HepG2 (cell line): ENCODE measurements around the gene HYAL2. TPM values are rescaled to one million over a fixed set of nuclear protein-coding genes. Genes with fewer than 3 reads are reported as not detected.

Experiments
- ATF5 ChIP-seq: sonication (generic); formaldehyde crosslinking; IDR thresholded peaks from 2 replicates; pipeline ENCODE4 v1.4.0; 2020; ENCODE audit warnings: mild to moderate bottlenecking, low read depth, missing genetic modification reagents
- BHLHE40 ChIP-seq: IDR thresholded peaks from 2 replicates; pipeline ENCODE4 v1.6.1; 2011; ENCODE audit warnings: low read length, improper control_type of control experiment
- BRD4 ChIP-seq: sonication (generic); formaldehyde crosslinking; IDR thresholded peaks from 2 replicates; pipeline ENCODE4 v1.4.0; 2020; ENCODE audit warnings: missing genetic modification reagents
- DNMT1 ChIP-seq: sonication (generic); formaldehyde crosslinking; IDR thresholded peaks from 2 replicates; pipeline ENCODE4 v1.5.1; 2020; ENCODE audit warnings: mild to moderate bottlenecking, missing genetic modification reagents
- GLI4 ChIP-seq: sonication (generic); formaldehyde crosslinking; IDR thresholded peaks from 2 replicates; pipeline ENCODE4 v1.5.1; 2020; ENCODE audit warnings: missing genetic modification reagents, mild to moderate bottlenecking, moderate library complexity, borderline replicate concordance
- HIC2 ChIP-seq: sonication (generic); formaldehyde crosslinking; IDR thresholded peaks from 2 replicates; pipeline ENCODE4 v1.9.0; 2022; ENCODE audit warnings: low read depth, missing genetic modification reagents
- SALL1 ChIP-seq: sonication (generic); formaldehyde crosslinking; IDR thresholded peaks from 2 replicates; pipeline ENCODE4 v1.8.0; 2022; ENCODE audit warnings: mild to moderate bottlenecking, missing genetic modification reagents
- ZBTB33 ChIP-seq: sonication (generic); formaldehyde crosslinking; IDR thresholded peaks from 2 replicates; pipeline ENCODE4 v1.4.0; 2020; ENCODE audit warnings: missing genetic modification reagents
- ZKSCAN8 ChIP-seq: IDR thresholded peaks from 2 replicates; pipeline ENCODE4 v1.6.1; 2016; ENCODE audit warnings: borderline replicate concordance, missing genetic modification reagents, missing compliant biosample characterization
- ZNF317 ChIP-seq: sonication (generic); formaldehyde crosslinking; IDR thresholded peaks from 2 replicates; pipeline ENCODE4 v1.5.0; 2020; ENCODE audit warnings: mild to moderate bottlenecking, missing genetic modification reagents
- ZNF646 ChIP-seq: sonication (generic); formaldehyde crosslinking; IDR thresholded peaks from 2 replicates; pipeline ENCODE4 v1.9.0; 2021; ENCODE audit warnings: mild to moderate bottlenecking, missing genetic modification reagents
- ZXDC ChIP-seq: sonication (generic); formaldehyde crosslinking; IDR thresholded peaks from 2 replicates; pipeline ENCODE4 v1.5.0; 2020; ENCODE audit warnings: mild to moderate bottlenecking, missing genetic modification reagents
- polyA plus RNA-seq, 8 experiments: library from polyadenylated mRNA; depleted of rRNA in 3 of 8; stranded (reverse) in 7 of 8; unstranded in 1 of 8; fragments of >200 nt; fragmentation: Illumina TruSeq in 4 of 8; extraction: Trizol in 4 of 8; gene quantifications; 2 replicates each; pipeline versions ENCODE4 v1.2.1 to v1.2.3, GENCODE V29; 2011 to 2016; ENCODE audit warnings: low read depth in 4 of 8, missing spikeins in 1 of 8, mixed read lengths in 1 of 8; ENCODE audit not compliant: insufficient read depth in 1 of 8
- total RNA-seq, 5 experiments: library from RNA; depleted of rRNA; stranded (reverse); fragments of >200 nt; fragmentation: Illumina TruSeq; extraction: Trizol; gene quantifications; 2 replicates each; pipeline ENCODE4 v1.2.3, GENCODE V29; 2016; ENCODE audit warnings: low read depth in 1 of 5

The HYAL2 gene
- total and polyA plus RNA-seq, 2 of the 13 experiments (the other 11 are each of a cell fraction or from before 2014, with no cell fraction given), result 76.2 to 102 TPM

- no peak for TF ChIP-seq DNMT1 (CRISPR knock-in tag)
- peak; percentile 54; the same call in 1 of the 2 replicates for TF ChIP-seq BRD4 (CRISPR knock-in tag)
- TF ChIP-seq SALL1 (CRISPR knock-in tag), result peak; percentile 66
- peak; percentile 54; the same call in 1 of the 2 replicates for TF ChIP-seq HIC2
- no peak for TF ChIP-seq ZNF646 (CRISPR knock-in tag)
- 0 out of 2 replicates have a peak, but pooled peaks have one; percentile 62 for TF ChIP-seq GLI4
- TF ChIP-seq BHLHE40, result 0 out of 2 replicates have a peak, but pooled peaks have one; percentile 22
- no peak for TF ChIP-seq ZKSCAN8 (CRISPR knock-in tag)
- no peak; the same call in none of the 2 replicates for TF ChIP-seq ZXDC
- no peak for TF ChIP-seq ATF5
- TF ChIP-seq ZBTB33 (CRISPR knock-in tag), result 0 out of 2 replicates have a peak, but pooled peaks have one; percentile 16
- TF ChIP-seq ZNF317, result no peak
Measured at GRCh38 chr3:50298836-50299637, 23.5 kb downstream of the HYAL2 start, which contains the start of the genes HYAL3 and NAA80 (continued).
